Neural progenitor cell (in vitro differentiated cells): Measurements from ENCODE around the gene ABHD17B.

ENCODE experiments used
- CTCF ChIP-seq: fragments of 200-600 bp; sonication (generic); IDR thresholded peaks from 2 replicates; pipeline ENCODE4 v1.5.1; 2017; ENCODE audit warnings: antibody characterized with exemption, mild to moderate bottlenecking
- EZH2 ChIP-seq: fragments of 200-600 bp; sonication (generic); IDR thresholded peaks from 2 replicates; pipeline ENCODE4 v1.6.1; 2017; ENCODE audit warnings: antibody characterized with exemption, mild to moderate bottlenecking, moderate library complexity

DNA sequence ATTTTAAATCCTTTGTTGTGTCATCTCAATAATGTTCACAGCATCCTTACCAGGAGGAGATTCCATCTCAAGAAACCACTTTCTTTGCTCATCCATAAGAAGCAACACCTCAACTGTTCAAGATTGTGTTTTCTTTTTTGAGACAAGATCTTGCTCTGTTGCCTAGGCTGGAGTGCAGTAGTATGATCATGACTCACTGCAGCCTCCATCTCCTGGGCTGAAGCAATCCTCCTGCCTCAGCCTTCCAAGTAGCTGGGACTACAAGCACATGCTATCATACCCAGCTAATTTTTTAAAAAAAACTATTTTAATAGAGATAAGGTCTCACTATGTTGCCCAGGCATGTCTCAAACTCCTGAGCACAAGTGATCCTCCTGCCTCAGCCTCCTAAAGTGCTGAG, 60.0 kb downstream of the ABHD17B start:
- TF ChIP-seq CTCF (no peak), EZH2 (no peak)
